Neural progenitor cell (in vitro differentiated cells): Measurements from ENCODE around the gene FLACC1. TPM values are rescaled to one million over a fixed set of nuclear protein-coding genes. Genes with fewer than 3 reads are reported as not detected.
A peak's percentile ranks its signal among the peaks of the same experiment; 100 is the strongest.

Experiments used
- DNase-seq: peaks from one replicate; pipeline ENCODE4 v3.0.0-alpha.2; 2016; ENCODE audit warnings: low spot score
- H2AFZ ChIP-seq: fragments of 200-600 bp; sonication (generic); replicated peaks from 2 replicates; pipeline ENCODE4 v1.6.1; 2016; ENCODE audit warnings: antibody characterized with exemption
- H3F3A ChIP-seq: fragments of 200-600 bp; sonication (generic); 2 replicates; pipeline ENCODE4 v1.6.1; 2016; ENCODE audit warnings: antibody characterized with exemption, low read depth
- H3K27ac ChIP-seq: fragments of 200-600 bp; sonication (generic); 2 replicates; pipeline ENCODE4 v1.5.1; 2016; ENCODE audit warnings: mild to moderate bottlenecking
- H3K27me3 ChIP-seq: fragments of 200-600 bp; sonication (generic); 2 replicates; pipeline ENCODE4 v1.6.1; 2016; ENCODE audit warnings: mild to moderate bottlenecking, moderate library complexity
- H3K36me3 ChIP-seq: fragments of 200-600 bp; sonication (generic); 2 replicates; pipeline ENCODE4 v1.5.1; 2016
- H3K4me1 ChIP-seq: fragments of 200-600 bp; sonication (generic); 2 replicates; pipeline ENCODE4 v1.6.1; 2016; ENCODE audit warnings: mixed run types
- H3K4me2 ChIP-seq: fragments of 200-600 bp; sonication (generic); 2 replicates; pipeline ENCODE4 v1.6.1; 2016
- H3K4me3 ChIP-seq: fragments of 200-600 bp; sonication (generic); 2 replicates; pipeline ENCODE4 v1.5.1; 2016
- H3K79me2 ChIP-seq: fragments of 200-600 bp; sonication (generic); 2 replicates; pipeline ENCODE4 v1.6.1; 2016; ENCODE audit warnings: low read depth
- H3K9ac ChIP-seq: fragments of 200-600 bp; sonication (generic); 2 replicates; pipeline ENCODE4 v1.6.1; 2016
- H3K9me3 ChIP-seq: fragments of 200-600 bp; sonication (generic); 2 replicates; pipeline ENCODE4 v1.5.1; 2016; ENCODE audit warnings: low read depth
- H4K20me1 ChIP-seq: fragments of 200-600 bp; sonication (generic); 2 replicates; pipeline ENCODE4 v1.6.1; 2016; ENCODE audit warnings: low read depth
- H3K27ac Mint-ChIP-seq: 3 replicates; pipeline ENCODE4 v1.8.0; 2021; ENCODE audit warnings: mixed read lengths
- H3K27me3 Mint-ChIP-seq: 2 replicates; pipeline ENCODE4 v1.8.0; 2022; ENCODE audit warnings: low read depth, mild to moderate bottlenecking, inconsistent platforms, moderate library complexity, mixed read lengths; ENCODE audit not compliant: insufficient read depth
- H3K36me3 Mint-ChIP-seq: 3 replicates; pipeline ENCODE4 v1.8.0; 2021; ENCODE audit warnings: mixed read lengths
- H3K4me1 Mint-ChIP-seq: 3 replicates; pipeline ENCODE4 v1.8.0; 2021; ENCODE audit warnings: mixed read lengths
- H3K4me3 Mint-ChIP-seq: 3 replicates; pipeline ENCODE4 v1.8.0; 2021; ENCODE audit warnings: mild to moderate bottlenecking, moderate library complexity, mixed read lengths
- H3K9me3 Mint-ChIP-seq: 3 replicates; pipeline ENCODE4 v1.8.0; 2020; ENCODE audit warnings: mixed read lengths
- CTCF ChIP-seq: fragments of 200-600 bp; sonication (generic); IDR thresholded peaks from 2 replicates; pipeline ENCODE4 v1.5.1; 2017; ENCODE audit warnings: antibody characterized with exemption, mild to moderate bottlenecking
- EZH2 ChIP-seq: fragments of 200-600 bp; sonication (generic); IDR thresholded peaks from 2 replicates; pipeline ENCODE4 v1.6.1; 2017; ENCODE audit warnings: antibody characterized with exemption, mild to moderate bottlenecking, moderate library complexity
- EZH2phosphoT487 ChIP-seq: fragments of 200-600 bp; sonication (generic); IDR thresholded peaks from 2 replicates; pipeline ENCODE4 v1.6.1; 2017; ENCODE audit warnings: antibody characterized with exemption
- total RNA-seq: library from RNA; depleted of rRNA; stranded (reverse); fragments of >200 nt; gene quantifications from 2 replicates; pipeline ENCODE4 v1.2.3, GENCODE V29; 2015; ENCODE audit warnings: low replicate concordance

FLACC1 gene
- total RNA-seq, 1 donor from 2014 or later, result not detected

- Histone ChIP-seq H2AFZ (no peak overlapping the region), H3F3A (no peaks in the 10 kb centered on the region), H3K9me3 (no peaks in the 10 kb centered on the region), H3K27me3 (no peaks in the 10 kb centered on the region), H3K4me3 (no peak overlapping the region), H3K4me1 (peaks cover 12% of the 10 kb centered on the region), H3K4me2 (no peak overlapping the region), H3K79me2 (no peaks in the 10 kb centered on the region), H3K36me3 (no peaks in the 10 kb centered on the region), H3K9ac (no peak overlapping the region), H3K27ac (no peak overlapping the region), H4K20me1 (no peaks in the 10 kb centered on the region)
- Mint-ChIP-seq H3K4me3 (no peak overlapping the region), H3K9me3 (no peaks in the 10 kb centered on the region), H3K27ac (no peak overlapping the region), H3K27me3 (no peaks in the 10 kb centered on the region), H3K4me1 (peaks cover 4% of the 10 kb centered on the region), H3K36me3 (no peaks in the 10 kb centered on the region)
- TF ChIP-seq CTCF, result no peak
- TF ChIP-seq EZH2phosphoT487, result no peak
- peak; percentile 20 for DNase-seq
Observed at GRCh38 chr2:201403880-201404279, 46.7 kb upstream of the FLACC1 start.

GRCh38 chr2:201402651-201403562 is 45.8 kb upstream of the FLACC1 start:
- Histone ChIP-seq H3K79me2 (no peaks in the 10 kb centered on the region), H3F3A (no peaks in the 10 kb centered on the region), H3K9ac (no peak overlapping the region), H4K20me1 (no peaks in the 10 kb centered on the region), H3K27ac (no peak overlapping the region), H2AFZ (no peak overlapping the region), H3K4me3 (no peak overlapping the region), H3K27me3 (no peaks in the 10 kb centered on the region), H3K4me2 (no peak overlapping the region), H3K4me1 (peaks cover 12% of the 10 kb centered on the region), H3K36me3 (no peaks in the 10 kb centered on the region), H3K9me3 (no peaks in the 10 kb centered on the region)
- Mint-ChIP-seq H3K4me3 (no peak overlapping the region), H3K27me3 (no peaks in the 10 kb centered on the region), H3K9me3 (no peaks in the 10 kb centered on the region), H3K27ac (no peak overlapping the region), H3K4me1 (peaks cover 4% of the 10 kb centered on the region), H3K36me3 (no peaks in the 10 kb centered on the region)
- DNase-seq, result no peak
- no peak for TF ChIP-seq CTCF
- TF ChIP-seq EZH2phosphoT487, result no peak
- TF ChIP-seq EZH2, result no peak

GRCh38 chr2:201401815-201402214 is 44.7 kb upstream of the FLACC1 start:
- no peak for TF ChIP-seq EZH2
- no peak for TF ChIP-seq EZH2phosphoT487
- no peak for TF ChIP-seq CTCF
- no peak for DNase-seq
- Histone ChIP-seq H3K27ac (no peak overlapping the region), H3K4me2 (no peak overlapping the region), H3K27me3 (no peaks in the 10 kb centered on the region), H3K4me3 (no peak overlapping the region), H3K79me2 (no peaks in the 10 kb centered on the region), H3K36me3 (no peaks in the 10 kb centered on the region), H3K9ac (no peak overlapping the region), H3F3A (no peaks in the 10 kb centered on the region), H4K20me1 (no peaks in the 10 kb centered on the region), H2AFZ (no peak overlapping the region), H3K4me1 (peaks cover 12% of the 10 kb centered on the region), H3K9me3 (no peaks in the 10 kb centered on the region)
- H3K36me3 Mint-ChIP-seq, result no peaks in the 10 kb centered on the region
- H3K27ac Mint-ChIP-seq, result no peak overlapping the region
- no peaks in the 10 kb centered on the region for H3K27me3 Mint-ChIP-seq
- H3K4me3 Mint-ChIP-seq, result no peak overlapping the region
- H3K9me3 Mint-ChIP-seq, result no peaks in the 10 kb centered on the region
- H3K4me1 Mint-ChIP-seq, result peaks cover 4% of the 10 kb centered on the region
